SU-DHL-6 (cell line): Measurements from ENCODE around the gene SPHK2.

Experiments used
- H2AFZ ChIP-seq: fragments of 200-600 bp; sonication (generic); 2 replicates; pipeline ENCODE4 v1.6.1; 2014; ENCODE audit warnings: low read depth, mild to moderate bottlenecking, moderate library complexity, mixed read lengths, antibody characterized with exemption, low read length; ENCODE audit not compliant: severe bottlenecking
- H3F3A ChIP-seq: fragments of 200-600 bp; shearing (Covaris generic); 2 replicates; pipeline ENCODE4 v1.6.0; 2016; ENCODE audit warnings: antibody characterized with exemption, mild to moderate bottlenecking; ENCODE audit not compliant: insufficient read depth
- H3K27ac ChIP-seq: fragments of 200-600 bp; sonication (generic); 2 replicates; pipeline ENCODE4 v1.5.1; 2016; ENCODE audit warnings: low read depth, mild to moderate bottlenecking, low read length, moderate library complexity, mixed read lengths
- H3K27me3 ChIP-seq: fragments of 200-600 bp; sonication (generic), shearing (Covaris generic); 2 replicates; pipeline ENCODE4 v1.6.0; 2014; ENCODE audit warnings: mild to moderate bottlenecking, low read length
- H3K36me3 ChIP-seq: fragments of 200-600 bp; sonication (generic); 2 replicates; pipeline ENCODE4 v1.6.1; 2014; ENCODE audit warnings: mild to moderate bottlenecking, low read length, mixed read lengths
- H3K4me2 ChIP-seq: fragments of 300-600, 200-600 bp; shearing (Covaris generic), sonication (generic); 2 replicates; pipeline ENCODE4 v1.6.0; 2014; ENCODE audit warnings: low read length, low read depth, mild to moderate bottlenecking; ENCODE audit not compliant: poor library complexity, severe bottlenecking
- H3K4me3 ChIP-seq: fragments of 200-600 bp; sonication (generic); 2 replicates; pipeline ENCODE4 v1.5.1; 2014; ENCODE audit warnings: antibody characterized with exemption, low read length, mild to moderate bottlenecking, mixed read lengths; ENCODE audit not compliant: insufficient read depth, poor library complexity, severe bottlenecking
- H3K79me2 ChIP-seq: fragments of 200-600 bp; sonication (generic); 2 replicates; pipeline ENCODE4 v1.6.1; 2014; ENCODE audit warnings: mild to moderate bottlenecking, low read length, moderate library complexity; ENCODE audit not compliant: insufficient read depth
- H3K9ac ChIP-seq: fragments of 200-600 bp; sonication (generic); 2 replicates; pipeline ENCODE4 v1.7.0; 2014; ENCODE audit warnings: mild to moderate bottlenecking, low read length
- H3K9me2 ChIP-seq: fragments of 200-600 bp; sonication (generic); replicated peaks from 2 replicates; pipeline ENCODE4 v1.6.1; 2014; ENCODE audit warnings: low read length; ENCODE audit not compliant: insufficient read depth
- H3K9me3 ChIP-seq: fragments of 200-600 bp; sonication (generic); 2 replicates; pipeline ENCODE4 v1.6.1; 2014; ENCODE audit warnings: low read length, mixed read lengths; ENCODE audit not compliant: insufficient read depth
- H4K20me1 ChIP-seq: fragments of 200-600 bp; sonication (generic); 2 replicates; pipeline ENCODE4 v1.6.1; 2014; ENCODE audit warnings: low read depth, mild to moderate bottlenecking, antibody characterized with exemption, low read length, moderate library complexity, mixed read lengths
- EZH2phosphoT487 ChIP-seq: fragments of 200-600 bp; sonication (generic), shearing (Covaris generic); conservative IDR thresholded peaks from 2 replicates; pipeline ENCODE4 v1.6.1; 2018; ENCODE audit warnings: mild to moderate bottlenecking, antibody characterized with exemption, low read length, moderate library complexity, mixed read lengths
- TF ChIP-seq, protein P1 (sequence below): fragments of 200-600 bp; sonication (generic); IDR thresholded peaks from one replicate; pipeline ENCODE4 v1.5.1; 2017; ENCODE audit warnings: antibody characterized with exemption, mild to moderate bottlenecking, low read length, moderate library complexity; ENCODE audit not compliant: insufficient read depth, poor library complexity, severe bottlenecking

The SPHK2 gene

DNA sequence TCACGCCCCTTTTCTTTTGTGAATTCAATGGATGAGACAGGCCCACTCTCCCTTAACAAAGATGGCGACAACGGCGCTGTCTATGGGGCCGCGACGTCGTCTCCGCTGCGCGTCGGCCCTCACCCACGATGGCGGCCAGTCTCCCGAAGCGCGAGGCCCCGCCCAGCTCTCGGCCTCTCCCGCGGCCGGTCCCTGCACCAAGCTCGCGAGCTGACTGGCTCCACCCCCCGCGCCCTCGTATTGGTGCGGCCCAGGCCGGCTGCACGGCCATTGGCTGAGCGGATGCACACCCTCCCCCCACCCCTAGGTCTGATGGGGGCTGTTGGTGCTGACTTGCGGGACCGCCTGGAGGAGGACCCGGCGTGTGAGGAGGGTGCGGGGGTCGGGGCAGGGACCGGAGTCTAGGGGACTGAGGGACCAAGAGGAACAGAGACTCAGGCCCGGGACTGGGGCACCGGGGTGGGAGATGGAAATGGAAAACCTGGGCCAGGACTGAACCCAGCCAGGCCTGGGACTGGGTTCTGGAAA lies 4.8 kb downstream of the SPHK2 start:
- no peaks in the 10 kb centered on the region for H3K9me2 ChIP-seq
- no peaks in the 10 kb centered on the region for H3K9me3 ChIP-seq
- H2AFZ ChIP-seq, result peak overlapping the region; percentile 49
- TF ChIP-seq, protein P1, sequence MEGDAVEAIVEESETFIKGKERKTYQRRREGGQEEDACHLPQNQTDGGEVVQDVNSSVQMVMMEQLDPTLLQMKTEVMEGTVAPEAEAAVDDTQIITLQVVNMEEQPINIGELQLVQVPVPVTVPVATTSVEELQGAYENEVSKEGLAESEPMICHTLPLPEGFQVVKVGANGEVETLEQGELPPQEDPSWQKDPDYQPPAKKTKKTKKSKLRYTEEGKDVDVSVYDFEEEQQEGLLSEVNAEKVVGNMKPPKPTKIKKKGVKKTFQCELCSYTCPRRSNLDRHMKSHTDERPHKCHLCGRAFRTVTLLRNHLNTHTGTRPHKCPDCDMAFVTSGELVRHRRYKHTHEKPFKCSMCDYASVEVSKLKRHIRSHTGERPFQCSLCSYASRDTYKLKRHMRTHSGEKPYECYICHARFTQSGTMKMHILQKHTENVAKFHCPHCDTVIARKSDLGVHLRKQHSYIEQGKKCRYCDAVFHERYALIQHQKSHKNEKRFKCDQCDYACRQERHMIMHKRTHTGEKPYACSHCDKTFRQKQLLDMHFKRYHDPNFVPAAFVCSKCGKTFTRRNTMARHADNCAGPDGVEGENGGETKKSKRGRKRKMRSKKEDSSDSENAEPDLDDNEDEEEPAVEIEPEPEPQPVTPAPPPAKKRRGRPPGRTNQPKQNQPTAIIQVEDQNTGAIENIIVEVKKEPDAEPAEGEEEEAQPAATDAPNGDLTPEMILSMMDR, result no peak
- TF ChIP-seq EZH2phosphoT487, result no peak
- peak overlapping the region; percentile 60 for H3K9ac ChIP-seq
- H3F3A ChIP-seq, result 0 out of 2 replicates have a peak, but pooled peaks cover 5% of the 10 kb centered on the region
- H3K27me3 ChIP-seq, result no peaks in the 10 kb centered on the region
- H3K36me3 ChIP-seq, result no peaks in the 10 kb centered on the region
- peaks cover 15% of the 10 kb centered on the region; the same call in 1 of the 2 replicates for H3K79me2 ChIP-seq
- peak overlapping the region; percentile 89 for H3K4me2 ChIP-seq
- no peaks in the 10 kb centered on the region for H4K20me1 ChIP-seq
- peak overlapping the region; percentile 58 for H3K27ac ChIP-seq
- peak overlapping the region; percentile 56 for H3K4me3 ChIP-seq

DNA sequence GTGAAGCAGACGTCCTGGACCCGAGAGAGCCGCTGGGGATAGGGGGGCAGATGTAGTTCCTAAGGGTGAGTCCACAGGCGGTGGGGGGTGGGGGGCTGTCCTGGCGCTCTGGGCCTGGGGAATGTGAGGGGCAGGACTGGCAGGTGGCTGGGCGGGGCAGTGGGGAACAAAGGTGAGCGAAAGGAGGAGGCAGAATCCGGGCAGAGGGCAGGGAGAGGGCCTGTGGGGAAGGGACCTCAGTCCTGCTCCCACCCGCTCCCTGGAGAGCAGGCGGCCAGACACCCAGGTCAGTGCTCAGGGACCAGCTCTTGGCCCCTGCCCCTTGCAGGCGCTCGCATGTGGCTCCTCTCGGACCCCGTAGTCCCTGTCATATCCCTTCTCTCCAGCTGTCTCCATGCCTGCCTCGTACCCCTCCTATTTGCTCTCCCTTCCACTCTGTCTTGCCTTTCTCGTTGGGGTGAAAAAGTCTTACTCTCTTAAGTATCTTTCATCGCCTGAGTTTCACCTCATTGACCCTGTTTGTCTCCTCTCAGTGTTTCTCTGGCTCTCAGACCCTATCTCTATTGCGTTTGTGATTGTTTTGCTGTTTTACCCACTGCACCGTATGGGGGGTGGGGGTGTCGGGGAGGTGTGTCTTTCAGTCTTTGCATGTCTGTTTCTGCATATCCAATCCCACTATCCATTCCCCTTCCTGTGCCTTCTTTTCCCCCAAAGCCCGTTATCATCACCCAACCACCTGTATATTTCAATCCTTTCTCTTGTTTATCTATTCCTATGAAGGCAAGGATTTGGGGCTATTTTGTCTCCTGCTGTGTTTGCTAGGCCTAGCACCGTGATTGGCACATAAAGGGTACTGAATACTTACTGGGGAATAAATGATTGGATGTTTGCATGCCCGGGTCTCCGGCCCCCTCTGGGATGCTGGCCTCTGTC lies 5.8 kb downstream of the SPHK2 start:
- H3F3A ChIP-seq, result 0 out of 2 replicates have a peak, but pooled peaks cover 5% of the 10 kb centered on the region
- peak overlapping the region; percentile 53 for H3K4me3 ChIP-seq
- TF ChIP-seq, protein P1, result no peak
- TF ChIP-seq EZH2phosphoT487, result no peak
- no peak overlapping the region for H2AFZ ChIP-seq
- H4K20me1 ChIP-seq, result no peaks in the 10 kb centered on the region
- H3K36me3 ChIP-seq, result no peaks in the 10 kb centered on the region
- peak overlapping the region; percentile 51; the same call in 1 of the 2 replicates for H3K27ac ChIP-seq
- H3K9me3 ChIP-seq, result no peaks in the 10 kb centered on the region
- peak overlapping the region; percentile 65 for H3K4me2 ChIP-seq
- peak overlapping the region; percentile 57 for H3K9ac ChIP-seq
- no peaks in the 10 kb centered on the region for H3K9me2 ChIP-seq
- H3K79me2 ChIP-seq, result peaks cover 9% of the 10 kb centered on the region; the same call in 1 of the 2 replicates
- no peaks in the 10 kb centered on the region for H3K27me3 ChIP-seq

DNA sequence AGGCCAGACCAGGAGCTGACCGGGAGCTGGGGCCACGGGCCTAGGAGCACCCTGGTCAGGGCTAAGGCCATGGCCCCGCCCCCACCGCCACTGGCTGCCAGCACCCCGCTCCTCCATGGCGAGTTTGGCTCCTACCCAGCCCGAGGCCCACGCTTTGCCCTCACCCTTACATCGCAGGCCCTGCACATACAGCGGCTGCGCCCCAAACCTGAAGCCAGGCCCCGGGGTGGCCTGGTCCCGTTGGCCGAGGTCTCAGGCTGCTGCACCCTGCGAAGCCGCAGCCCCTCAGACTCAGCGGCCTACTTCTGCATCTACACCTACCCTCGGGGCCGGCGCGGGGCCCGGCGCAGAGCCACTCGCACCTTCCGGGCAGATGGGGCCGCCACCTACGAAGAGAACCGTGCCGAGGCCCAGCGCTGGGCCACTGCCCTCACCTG lies 6.6 kb downstream of the SPHK2 start:
- no peaks in the 10 kb centered on the region for H3K27me3 ChIP-seq

More for the DNA sequence above, 6.6 kb downstream of the SPHK2 start:
- no peaks in the 10 kb centered on the region for H4K20me1 ChIP-seq
- H3K36me3 ChIP-seq, result no peaks in the 10 kb centered on the region
- no peak overlapping the region for H3K4me3 ChIP-seq
- H3K9me2 ChIP-seq, result no peaks in the 10 kb centered on the region
- 0 out of 2 replicates have a peak, but pooled peaks cover 5% of the 10 kb centered on the region for H3F3A ChIP-seq
- TF ChIP-seq, protein P1, result no peak
- TF ChIP-seq EZH2phosphoT487, result no peak
- H3K4me2 ChIP-seq, result no peak overlapping the region
- peaks cover 6% of the 10 kb centered on the region; the same call in 1 of the 2 replicates for H3K79me2 ChIP-seq
- H3K27ac ChIP-seq, result no peak overlapping the region
- H3K9ac ChIP-seq, result no peak overlapping the region
- H2AFZ ChIP-seq, result no peak overlapping the region
- no peaks in the 10 kb centered on the region for H3K9me3 ChIP-seq
